ENCODE results near the gene DOK3.
"Not testable (repeated sequence)": the region's sequence is repeated elsewhere in the genome, so short reads cannot be mapped to it uniquely, and the experiment has no call there.

Gene DOK3

GRCh38 chr5:177495243-177496060, 14.2 kb downstream of the DOK3 start:
- peak; percentile 74 for DNase-seq

GRCh38 chr5:177494346-177495195, 15.1 kb downstream of the DOK3 start:
- peak; percentile 82 for DNase-seq

- no peak for DNase-seq
These were observed 15.8 kb downstream of the DOK3 start for GRCh38 chr5:177493795-177494345.

- no peak for DNase-seq
These were observed 16.8 kb downstream of the DOK3 start for GRCh38 chr5:177492841-177493240.

- no peak for DNase-seq
These were observed 17.5 kb downstream of the DOK3 start for GRCh38 chr5:177491983-177492746.

GRCh38 chr5:177491429-177491945, 18.1 kb downstream of the DOK3 start:
- DNase-seq, result no peak

- no peak for DNase-seq
These were observed 18.6 kb downstream of the DOK3 start for GRCh38 chr5:177490992-177491391.

GRCh38 chr5:177490311-177490991, 19.2 kb downstream of the DOK3 start:
- no peak for DNase-seq

GRCh38 chr5:177489119-177489716, 20.4 kb downstream of the DOK3 start:
- DNase-seq, result no peak

- no peak for DNase-seq
These were observed 21.7 kb downstream of the DOK3 start for GRCh38 chr5:177487975-177488374.

GRCh38 chr5:177487144-177487543, 22.5 kb downstream of the DOK3 start:
- no peak for DNase-seq

- DNase-seq, result no peak
These were observed 23.4 kb downstream of the DOK3 start for GRCh38 chr5:177486256-177486655.

GRCh38 chr5:177485753-177486152, 23.9 kb downstream of the DOK3 start:
- not testable (repeated sequence) for DNase-seq

- no peak for DNase-seq
These were observed 24.6 kb downstream of the DOK3 start for GRCh38 chr5:177484902-177485549.

GRCh38 chr5:177483994-177484901, 25.4 kb downstream of the DOK3 start:
- DNase-seq, result no peak

- DNase-seq, result no peak
These were observed 26.6 kb downstream of the DOK3 start for GRCh38 chr5:177483042-177483441.

GRCh38 chr5:177482359-177482795, 27.2 kb downstream of the DOK3 start:
- DNase-seq, result no peak

GRCh38 chr5:177479774-177480173, 29.9 kb downstream of the DOK3 start:
- no peak for DNase-seq

GRCh38 chr5:177478711-177479646, 30.6 kb downstream of the DOK3 start:
- DNase-seq, result no peak

Measured in NCI-H226 (cell line).